NCI-H1417 treated with DMSO at 0.1 percent for 48 hours (cell line): ENCODE measurements around the gene CFHR5.
"Not testable (repeated sequence)": the region's sequence is repeated elsewhere in the genome, so short reads cannot be mapped to it uniquely, and the experiment has no call there.

Source experiments
- DNase-seq: peaks from one replicate; lab custom pipeline; 2025; lab: John Stamatoyannopoulos, UW

Gene CFHR5

GRCh38 chr1:196977278-196977677, at the start of gene CFHR5:
TSS of gene CFHR5 (plus strand) at chr1:196977556. CDS start at chr1:196977665, 109 bp downstream.
- no peak for DNase-seq

- DNase-seq, result not testable (repeated sequence)
These were observed 44.5 kb upstream of the CFHR5 start for GRCh38 chr1:196932853-196933252.

GRCh38 chr1:196933531-196934189, 43.7 kb upstream of the CFHR5 start:
- no peak for DNase-seq

- not testable (repeated sequence) for DNase-seq
These were observed 35.9 kb upstream of the CFHR5 start for GRCh38 chr1:196941474-196941873.

- DNase-seq, result not testable (repeated sequence)
These were observed 33.8 kb upstream of the CFHR5 start, which contains the start of gene CFHR2 for GRCh38 chr1:196943568-196943967. TSS of gene CFHR2 (plus strand) at chr1:196943738. CDS start at chr1:196943881, 143 bp downstream.

GRCh38 chr1:196951711-196952394, 25.5 kb upstream of the CFHR5 start:
- no peak for DNase-seq

GRCh38 chr1:196954778-196955177, 22.6 kb upstream of the CFHR5 start:
- no peak for DNase-seq

- DNase-seq, result no peak
These were observed 21.4 kb upstream of the CFHR5 start for GRCh38 chr1:196955926-196956325.

- no peak for DNase-seq
These were observed 16.5 kb upstream of the CFHR5 start for GRCh38 chr1:196960854-196961253.

- no peak for DNase-seq
These were observed 7.2 kb upstream of the CFHR5 start for GRCh38 chr1:196970182-196970581.

- no peak for DNase-seq
These were observed 1.1 kb upstream of the CFHR5 start for GRCh38 chr1:196976278-196976677.

GRCh38 chr1:196980859-196981258, 3.5 kb downstream of the CFHR5 start:
- DNase-seq, result no peak

GRCh38 chr1:196982247-196982646, 4.9 kb downstream of the CFHR5 start:
- not testable (repeated sequence) for DNase-seq

GRCh38 chr1:196991919-196992651, 14.7 kb downstream of the CFHR5 start:
- DNase-seq, result peak; percentile 26

GRCh38 chr1:196993916-196994315, 16.6 kb downstream of the CFHR5 start:
- DNase-seq, result no peak

GRCh38 chr1:196997423-196997822, 20.1 kb downstream of the CFHR5 start:
- DNase-seq, result no peak

- DNase-seq, result no peak
These were observed 24.5 kb downstream of the CFHR5 start for GRCh38 chr1:197001828-197002227.

GRCh38 chr1:197003132-197003531, 25.8 kb downstream of the CFHR5 start:
- DNase-seq, result no peak

GRCh38 chr1:197008861-197009260, 31.5 kb downstream of the CFHR5 start:
- no peak for DNase-seq

- no peak for DNase-seq
These were observed 34.3 kb downstream of the CFHR5 start for GRCh38 chr1:197011614-197012013.

- no peak for DNase-seq
These were observed 35.9 kb downstream of the CFHR5 start for GRCh38 chr1:197013234-197013633.

GRCh38 chr1:197016751-197017150, 39.4 kb downstream of the CFHR5 start:
- DNase-seq, result no peak
